HG03139 (cell line): ENCODE data around the gene GABBR2.

ENCODE experiments used
- ATAC-seq: cut with Tn5 transposase; IDR thresholded peaks from one replicate; pipeline ENCODE4 v1.9.1; 2021; ENCODE audit not compliant: unreplicated experiment

The GABBR2 gene

DNA sequence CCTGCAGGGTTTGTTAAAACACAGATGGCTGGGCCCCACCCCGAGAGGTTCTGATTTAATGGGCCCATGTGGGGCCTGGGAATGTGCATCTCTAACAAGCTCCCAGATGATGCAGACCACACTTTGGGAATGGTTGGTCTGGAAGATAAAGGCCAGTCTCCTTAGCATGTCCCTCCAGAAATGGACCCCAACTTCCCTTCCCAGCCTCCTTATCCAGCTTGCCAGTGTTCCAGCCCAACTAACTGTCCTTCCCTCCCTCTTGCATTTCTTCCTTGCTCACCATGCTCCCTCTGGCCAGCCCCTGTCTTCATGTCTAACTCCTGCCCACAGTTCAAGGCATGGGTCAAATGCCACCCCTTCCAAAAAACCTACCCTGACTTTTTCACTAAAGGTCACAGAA is 257.2 kb downstream of the GABBR2 start:
- no peak for ATAC-seq

DNA sequence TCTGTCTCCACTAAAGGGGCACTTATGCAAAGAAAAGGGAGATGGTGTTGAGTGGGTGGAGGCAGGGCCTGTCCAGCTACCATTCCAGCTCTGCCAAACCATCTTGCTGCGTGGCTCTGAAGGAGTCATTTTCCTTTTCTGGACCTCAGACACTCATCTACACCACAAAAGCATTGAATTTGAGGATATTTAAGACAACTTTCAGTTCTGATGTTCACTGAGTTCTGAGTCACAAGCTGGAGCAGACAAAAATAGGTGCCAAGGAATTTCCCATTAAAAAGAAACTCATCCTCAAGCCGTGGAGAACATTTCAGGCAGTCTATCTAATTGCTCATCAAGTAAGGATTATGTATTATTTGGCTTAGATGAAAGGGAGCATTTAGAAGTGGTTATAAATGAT is 258.2 kb downstream of the GABBR2 start:
- ATAC-seq, result no peak

DNA sequence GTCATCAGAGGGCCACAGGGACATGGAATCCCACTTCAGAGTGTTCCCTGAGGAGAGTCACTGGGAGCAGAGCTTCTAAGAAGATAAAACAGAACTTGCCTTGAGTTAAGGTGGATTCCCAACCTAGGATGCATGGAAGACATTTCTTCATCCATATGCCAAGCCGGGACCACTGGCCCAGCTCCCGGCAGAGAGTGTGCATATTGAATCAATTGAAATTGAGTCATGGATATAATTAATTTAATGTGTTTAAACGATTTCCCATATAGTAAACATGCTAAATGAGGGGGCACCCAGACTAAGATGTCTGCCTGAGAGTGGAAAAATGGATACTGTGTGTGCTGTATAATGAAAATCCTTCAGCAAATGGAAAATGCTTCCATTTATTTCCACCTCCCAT is 258.9 kb downstream of the GABBR2 start:
- no peak for ATAC-seq

DNA sequence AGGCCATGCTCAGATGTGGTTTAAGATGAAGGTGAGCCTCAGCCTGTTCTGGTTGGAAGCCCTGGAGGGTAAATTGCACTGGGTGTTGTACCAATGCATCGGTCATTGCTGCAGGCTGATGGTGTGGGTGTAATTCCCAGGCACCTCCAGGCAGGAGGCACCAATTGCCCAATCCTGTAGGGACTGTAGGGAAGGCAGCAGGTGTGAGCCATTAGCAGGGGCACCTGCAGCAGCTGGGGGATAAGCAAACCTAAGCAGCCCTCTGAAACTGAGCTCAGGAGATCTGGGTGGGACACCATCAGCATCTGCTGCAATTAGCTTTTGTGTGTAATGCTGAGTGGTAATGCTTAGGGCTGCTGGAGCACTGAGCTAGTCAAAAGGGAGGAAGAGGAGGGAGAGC is 263.2 kb downstream of the GABBR2 start:
- ATAC-seq, result no peak

DNA sequence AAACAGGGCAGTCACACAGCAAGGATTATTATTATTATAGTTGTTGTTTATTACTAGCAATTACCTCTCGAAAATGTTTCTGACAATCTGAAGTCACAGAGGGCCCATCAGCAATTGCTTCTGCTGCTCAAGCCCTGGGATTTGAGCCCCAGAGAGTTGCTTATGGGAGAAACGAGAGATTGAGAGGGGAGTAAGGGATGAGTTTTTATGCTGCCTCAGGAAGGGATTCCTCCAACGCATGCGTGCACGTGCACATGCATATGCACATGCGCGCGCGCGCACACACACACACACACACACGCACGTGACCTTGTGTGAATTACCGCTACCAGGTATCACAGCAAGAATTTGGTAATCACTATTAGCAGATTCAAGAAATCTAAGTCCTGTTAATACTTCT is 264.1 kb downstream of the GABBR2 start:
- no peak for ATAC-seq

DNA sequence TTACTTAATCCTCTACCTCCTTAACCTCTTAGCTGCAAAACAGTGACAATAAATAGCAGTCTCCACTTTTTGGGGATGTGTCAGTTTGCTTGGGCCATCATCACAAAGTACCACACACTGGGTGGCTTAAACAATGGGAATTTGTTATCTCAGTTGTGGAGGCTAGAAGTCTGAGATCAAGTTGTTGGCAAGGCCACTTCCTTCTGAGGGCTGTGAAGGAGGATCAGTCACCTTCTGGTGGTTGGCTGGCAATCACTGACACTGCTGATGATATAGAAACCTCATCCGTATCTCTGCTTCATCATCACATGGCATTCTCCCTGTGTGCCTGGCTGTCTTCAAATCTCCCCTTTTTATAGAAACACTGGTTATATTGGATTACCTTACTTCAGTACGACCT is 266.2 kb downstream of the GABBR2 start:
- ATAC-seq, result no peak

DNA sequence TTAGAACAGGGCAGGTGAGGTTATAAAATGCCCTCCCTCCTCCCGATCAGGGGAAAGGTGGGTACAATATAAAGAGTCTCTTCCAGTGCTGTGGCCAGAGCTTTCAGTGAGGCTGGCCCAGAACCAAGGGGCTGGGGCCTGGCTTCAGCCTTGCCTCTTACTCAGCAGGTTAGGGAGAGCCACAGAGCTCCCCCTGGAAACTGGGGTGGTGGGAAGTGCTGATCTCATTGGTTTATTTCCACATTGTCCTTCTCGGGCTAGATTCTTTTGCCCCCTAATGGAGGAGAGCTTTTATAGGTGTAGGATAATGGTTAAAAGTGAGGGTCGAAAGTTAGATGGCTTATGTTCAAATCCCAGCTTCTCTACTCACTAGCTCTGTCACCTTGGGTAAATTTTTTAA is 266.6 kb downstream of the GABBR2 start:
- no peak for ATAC-seq

DNA sequence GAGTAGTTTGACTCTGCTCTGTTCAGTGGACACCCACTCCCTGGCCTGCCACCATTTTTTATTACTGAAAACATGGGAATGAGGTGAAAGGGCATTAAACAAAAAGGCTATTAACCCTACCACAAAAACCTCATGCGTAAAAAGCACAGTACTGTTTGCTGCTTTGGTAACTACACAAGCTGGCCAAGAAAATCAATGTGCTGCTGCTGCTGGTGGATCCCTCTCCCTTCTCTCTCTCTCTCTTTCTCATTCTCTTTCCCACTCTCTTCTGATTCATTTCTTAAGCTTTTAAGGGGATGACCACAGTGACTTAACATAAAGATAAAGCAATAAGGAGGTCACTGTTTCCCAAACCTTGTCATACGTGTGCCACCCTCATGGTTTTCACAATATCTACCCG is 270.1 kb downstream of the GABBR2 start:
- no peak for ATAC-seq

DNA sequence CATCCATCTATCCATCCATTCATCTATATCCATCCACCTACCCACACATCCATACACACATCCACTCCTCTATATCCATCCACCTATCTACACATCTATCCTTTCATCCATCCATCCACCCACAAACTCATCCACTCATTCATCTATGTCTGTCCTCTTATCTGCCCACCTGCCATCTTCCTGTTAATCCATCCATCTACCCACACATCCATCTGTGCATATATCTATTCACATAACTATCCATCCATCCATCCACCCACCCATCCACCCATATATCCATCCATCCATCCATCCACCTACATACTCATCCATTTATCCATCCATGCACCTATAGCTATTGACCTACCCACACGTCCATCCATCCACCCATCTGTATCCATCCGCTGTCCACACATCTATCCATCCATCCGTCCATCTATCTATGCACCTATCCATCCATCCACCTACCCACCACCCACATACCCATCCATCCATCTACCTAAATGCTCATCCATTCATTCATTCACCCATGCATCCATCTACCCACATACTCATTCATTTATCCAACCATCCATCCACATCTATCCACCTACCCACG is 271.2 kb downstream of the GABBR2 start:
- no peak for ATAC-seq

DNA sequence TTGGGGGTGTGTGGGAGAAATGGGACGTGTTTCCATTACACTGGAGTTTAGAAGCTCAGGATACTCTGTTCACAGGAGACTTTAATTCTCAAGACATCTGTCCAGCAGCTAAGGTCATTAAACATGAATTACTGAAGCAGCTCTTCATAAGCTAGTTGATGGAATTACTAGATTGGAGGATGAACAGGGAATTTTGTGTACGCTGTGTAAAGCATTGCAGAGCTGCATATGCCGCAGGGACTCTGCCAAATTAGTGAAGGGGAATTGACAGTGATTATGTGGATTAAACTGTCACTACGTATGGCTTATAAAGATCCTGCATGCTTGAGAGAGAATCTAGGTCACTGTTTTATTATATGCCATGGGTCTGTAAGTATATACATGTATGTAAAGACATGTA is 275.8 kb downstream of the GABBR2 start:
- ATAC-seq, result no peak

DNA sequence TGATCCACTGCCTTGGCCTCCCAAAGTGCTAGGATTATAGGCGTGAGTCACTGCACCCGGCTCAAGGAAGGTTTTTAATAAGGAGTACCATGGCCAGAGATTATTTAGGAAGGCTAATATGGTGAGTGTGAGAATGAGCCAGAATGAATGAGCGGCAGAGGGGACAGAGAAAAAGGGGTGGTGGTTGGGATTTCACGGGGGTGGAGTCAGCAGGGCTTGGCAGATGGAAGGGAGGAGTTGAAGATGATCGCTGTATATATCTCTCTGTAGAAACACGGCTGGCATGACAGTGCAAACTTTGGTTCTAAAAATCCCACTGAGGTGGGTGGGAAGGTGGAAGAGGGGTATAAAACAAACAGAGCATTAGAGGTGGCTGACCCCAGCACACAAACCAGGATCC is 276.6 kb downstream of the GABBR2 start:
- no peak for ATAC-seq

DNA sequence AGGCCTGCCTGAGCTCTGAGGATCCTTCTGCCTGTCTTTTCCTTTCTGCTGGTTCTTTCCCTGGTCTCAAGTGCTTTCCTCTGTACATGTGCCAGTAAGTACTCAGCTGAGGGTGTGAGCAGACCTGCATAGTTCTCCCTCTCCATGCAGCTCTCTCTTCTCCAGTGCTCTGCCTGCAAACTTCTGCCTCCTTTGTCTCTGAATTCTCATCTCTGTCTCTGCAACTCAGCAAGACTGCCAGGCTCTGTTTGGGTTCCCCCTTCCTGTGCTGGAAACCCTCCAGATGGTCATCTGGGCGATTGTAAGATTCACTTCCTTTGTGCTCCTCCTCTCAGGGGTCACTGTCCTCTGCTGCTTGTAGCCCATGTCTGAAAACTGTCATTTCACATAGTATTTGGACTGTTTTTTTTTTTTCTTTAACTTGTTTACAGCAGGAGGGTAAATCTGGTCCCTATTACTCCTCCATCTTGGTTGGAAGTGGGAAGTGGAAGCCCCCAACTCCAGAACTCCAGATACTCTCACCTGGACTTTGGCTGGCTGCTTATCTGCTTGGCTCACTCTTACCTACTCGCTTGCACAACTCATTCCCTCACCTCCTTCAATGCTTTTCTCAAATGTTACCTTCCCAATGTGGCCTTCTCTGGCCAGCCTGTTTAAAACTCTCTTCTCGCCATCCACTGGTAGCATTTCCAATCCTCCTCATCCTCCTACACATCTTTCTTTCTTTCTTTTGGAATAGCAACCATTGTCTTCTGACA is 278.0 kb downstream of the GABBR2 start:
- no peak for ATAC-seq

DNA sequence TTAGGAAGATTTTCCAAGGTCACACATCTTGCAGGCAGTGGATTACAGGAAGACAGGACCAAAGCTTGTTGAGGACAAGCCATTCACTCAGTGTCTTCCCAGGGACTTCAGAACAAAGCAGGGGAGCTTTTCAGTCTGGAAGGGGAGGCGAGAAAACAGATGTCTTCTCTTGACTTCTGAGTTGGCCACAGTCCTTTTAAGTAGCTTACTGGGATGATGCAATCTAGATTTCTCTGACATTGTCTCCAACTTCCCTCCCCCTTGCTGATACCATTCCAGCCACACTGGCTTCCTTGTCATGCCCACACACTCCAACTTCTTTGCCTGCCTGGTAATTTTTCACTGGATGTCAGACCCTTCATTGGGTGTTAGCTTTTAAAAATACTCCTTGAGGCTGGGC is 279.1 kb downstream of the GABBR2 start:
- no peak for ATAC-seq

DNA sequence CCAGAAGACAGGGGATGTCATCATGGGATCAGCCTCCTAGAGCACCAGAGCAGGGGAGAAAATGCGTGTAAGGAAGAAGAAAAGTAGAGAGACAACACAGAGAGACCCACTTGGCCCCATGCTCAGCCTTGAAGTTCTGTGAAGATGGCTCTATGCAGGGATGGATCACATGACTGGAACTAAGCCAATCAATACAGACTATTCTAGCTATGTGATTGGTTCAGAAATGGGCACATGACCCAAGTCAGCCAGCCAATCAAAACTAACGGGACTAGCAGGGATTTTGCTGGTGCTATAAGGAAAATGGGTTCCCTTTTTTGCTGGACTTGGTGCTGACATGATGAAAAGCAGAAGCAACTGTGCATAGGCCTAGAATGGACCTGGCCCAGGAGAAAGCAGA is 280.3 kb downstream of the GABBR2 start:
- ATAC-seq, result no peak

DNA sequence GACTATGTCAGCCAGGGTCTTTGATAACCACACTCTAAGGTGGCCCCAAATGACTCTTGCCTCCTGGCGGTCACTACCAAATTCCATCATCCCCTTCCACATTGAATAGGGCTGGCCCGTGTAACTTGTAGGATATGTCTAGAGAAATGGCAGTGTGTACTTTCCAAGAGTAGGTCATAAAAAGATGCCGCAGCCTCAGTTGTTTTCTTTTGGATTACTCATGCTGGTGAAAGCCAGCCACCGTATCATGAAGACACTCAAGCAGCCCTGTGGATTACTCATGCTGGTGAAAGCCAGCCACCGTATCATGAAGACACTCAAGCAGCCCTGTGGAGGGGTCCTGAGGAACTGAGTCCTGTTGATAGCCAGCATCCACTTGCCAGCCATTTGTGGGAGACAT is 281.2 kb downstream of the GABBR2 start:
- no peak for ATAC-seq

DNA sequence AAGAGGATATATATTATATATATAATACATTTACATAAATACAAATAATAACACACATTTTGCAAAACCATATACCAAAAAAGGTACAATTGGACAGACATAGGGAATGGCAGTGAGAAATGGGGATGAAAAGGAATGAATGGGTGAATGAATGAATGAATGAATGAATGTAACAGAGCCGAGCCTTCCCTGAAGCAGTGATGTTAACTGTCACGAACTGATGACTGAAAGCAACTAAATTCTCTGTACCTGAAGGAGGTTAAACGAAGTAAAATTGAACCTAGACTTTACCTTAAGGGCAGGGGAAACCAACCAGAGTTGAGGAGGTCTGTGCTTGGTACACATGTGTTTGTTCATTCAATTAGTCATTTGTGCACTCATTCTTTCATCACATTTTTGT is 283.7 kb downstream of the GABBR2 start:
- ATAC-seq, result no peak

DNA sequence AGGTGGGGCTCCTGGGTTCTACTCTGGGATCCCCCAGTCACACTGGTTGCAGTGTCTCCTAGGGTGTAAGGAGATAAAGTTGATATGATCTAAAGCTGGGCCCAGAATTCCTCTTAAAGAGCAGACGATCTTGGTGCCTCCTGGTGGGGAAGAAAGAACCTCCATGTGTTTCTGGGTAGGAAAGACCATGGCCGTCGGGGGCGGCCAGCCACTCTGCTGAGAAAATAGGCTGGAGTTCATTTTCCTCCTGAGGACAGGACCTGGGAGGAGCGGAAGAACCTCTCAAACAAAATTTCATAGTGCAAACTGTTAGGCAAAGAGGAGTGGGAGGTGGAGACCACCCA is 289.5 kb downstream of the GABBR2 start:
- no peak for ATAC-seq

DNA sequence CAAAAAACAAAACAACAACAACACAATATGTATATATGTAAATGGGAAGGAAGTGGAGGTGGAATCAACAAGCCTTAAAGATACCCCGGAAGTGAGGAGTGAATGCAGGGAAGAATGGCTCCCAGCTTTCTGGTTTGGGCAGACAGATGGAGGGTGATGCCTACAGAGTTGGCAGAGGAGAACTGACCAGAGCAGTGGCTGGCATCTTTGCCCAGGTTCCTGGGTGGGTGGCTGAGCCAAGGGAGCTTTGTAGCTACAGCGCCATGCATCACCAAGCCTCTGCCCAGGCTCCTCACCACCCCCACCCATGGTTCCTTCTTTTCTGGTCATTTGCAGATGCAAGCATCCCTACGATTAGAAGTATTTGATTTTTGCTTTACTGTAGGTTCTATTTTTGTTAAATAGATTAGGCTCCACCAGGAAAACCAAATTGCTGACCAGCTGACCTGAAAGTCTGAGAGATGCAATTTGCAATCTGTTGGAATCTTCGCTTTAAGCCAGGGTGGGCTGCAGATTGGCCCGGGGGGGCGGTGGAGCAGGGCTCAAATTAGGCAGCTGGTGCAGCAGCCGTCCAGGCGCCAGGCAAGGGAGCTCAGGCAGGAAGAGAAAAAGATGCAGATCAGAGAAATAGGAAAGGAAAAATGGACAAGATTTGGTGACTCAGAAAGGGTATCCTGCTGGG is 290.0 kb downstream of the GABBR2 start:
- ATAC-seq, result no peak

DNA sequence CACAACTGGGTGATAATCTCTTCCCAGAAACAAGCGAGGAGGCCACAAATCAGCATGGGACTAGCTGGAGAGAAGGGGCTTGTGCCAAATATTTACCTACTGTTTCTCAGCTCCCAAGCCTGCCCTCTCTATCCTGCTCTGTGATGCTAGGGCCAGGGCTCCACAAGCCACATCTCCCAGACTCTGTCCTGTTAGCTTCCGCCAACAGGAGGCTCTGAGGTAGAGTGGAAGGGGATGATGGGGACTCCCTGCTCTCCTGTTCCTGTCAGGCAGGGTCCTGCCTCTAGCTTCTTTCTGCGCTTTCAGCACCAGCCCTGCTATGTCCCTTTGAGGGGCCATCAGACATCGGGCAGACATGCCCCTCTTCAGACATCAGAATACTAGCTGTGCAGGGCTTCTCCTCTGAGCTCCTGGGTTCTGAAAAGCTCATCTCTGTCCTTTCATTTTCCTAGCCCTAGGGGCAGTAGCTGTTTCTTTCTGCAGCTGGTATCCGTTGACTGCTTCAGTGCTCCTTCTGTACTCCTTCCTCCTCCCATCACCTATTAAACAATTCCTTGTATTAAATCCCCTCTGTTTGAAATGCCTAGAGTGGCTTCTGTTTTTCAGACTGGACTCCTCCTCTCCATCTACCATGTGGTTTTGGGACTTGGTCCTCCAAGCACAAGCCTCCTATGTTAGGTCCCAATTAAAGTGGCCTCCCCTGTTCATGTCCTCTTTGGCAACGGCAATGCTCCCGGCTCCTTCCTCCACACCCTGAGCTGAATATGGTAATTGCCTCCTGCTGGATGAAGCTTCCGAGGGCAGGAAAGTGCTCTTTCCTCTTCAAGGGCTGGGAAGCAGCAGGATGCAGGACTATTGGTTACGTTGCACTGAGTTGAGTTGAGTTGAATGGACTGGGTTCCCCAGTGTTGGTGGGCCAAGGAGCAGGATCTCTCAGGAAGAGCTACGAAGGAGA is 292.2 kb downstream of the GABBR2 start:
- ATAC-seq, result no peak

DNA sequence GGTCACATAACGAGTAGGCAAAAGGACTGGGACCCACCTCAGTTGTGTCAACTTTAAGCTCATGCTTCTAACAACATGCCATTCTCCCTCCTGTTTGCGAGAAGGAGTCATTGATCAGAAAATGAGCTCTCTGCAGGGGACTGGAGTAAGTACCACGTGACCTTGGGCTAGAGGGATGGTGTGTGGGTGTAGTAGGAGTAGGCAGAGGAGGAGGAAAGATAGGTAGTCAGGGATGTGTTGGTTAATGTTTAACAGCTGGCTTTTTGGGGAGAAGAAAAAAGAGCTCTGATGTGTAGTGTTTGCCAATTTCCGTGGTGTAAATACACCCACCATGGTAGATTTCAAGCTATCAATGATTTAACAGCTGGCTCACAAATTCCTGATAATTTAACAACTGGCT is 293.0 kb downstream of the GABBR2 start:
- ATAC-seq, result no peak

DNA sequence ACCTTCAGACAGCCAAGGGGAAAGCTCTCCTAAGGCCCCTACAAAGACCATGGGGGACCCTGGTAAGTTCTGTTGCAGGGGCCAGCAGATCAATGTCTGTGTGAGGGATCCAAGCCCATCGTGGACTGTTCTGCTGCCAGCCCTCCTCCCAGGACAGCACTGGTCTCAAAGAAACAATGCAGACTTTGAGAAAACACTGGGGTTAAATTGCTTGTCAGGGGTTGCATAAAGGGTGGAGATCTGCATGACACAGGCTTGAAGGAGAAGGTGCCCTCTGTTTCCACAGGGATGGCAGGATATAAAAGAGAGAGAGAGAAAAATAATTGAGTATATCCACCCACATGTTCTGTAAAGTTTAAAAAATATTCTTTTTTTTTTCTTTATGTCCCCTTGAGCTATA is 295.7 kb downstream of the GABBR2 start:
- no peak for ATAC-seq
